ENCODE data around the gene CCDC51. TPM values are rescaled to one million over a fixed set of nuclear protein-coding genes. Genes with fewer than 3 reads are reported as not detected.
A peak's percentile ranks its signal among the peaks of the same experiment; 100 is the strongest.

CCDC51 gene
- total and polyA plus RNA-seq, 9 of the 15 experiments (the other 6 are each of a cell fraction or from before 2014, with no cell fraction given), result 6.5 to 18.6 (median 15.7) TPM

GRCh38 chr3:48435774-48436476, 4.0 kb downstream of the CCDC51 start (continued):
- TF ChIP-seq ELF1 (tag; IDR thresholded peaks at IDR 0.05) (no peak), ZNF780A (CRISPR knock-in tag; IDR thresholded peaks at IDR 0.05) (no peak), HDAC2 (IDR thresholded peaks at IDR 0.05) (no peak), RAD21 (CRISPR knock-in tag; conservative IDR thresholded peaks at IDR 0.05 in 1 of 2, IDR thresholded peaks at IDR 0.05 in 1 of 2) (peak; percentile 93), CEBPG (CRISPR knock-in tag; IDR thresholded peaks at IDR 0.05) (no peak), CEBPG (tag; conservative IDR thresholded peaks at IDR 0.05 in 1 of 2, IDR thresholded peaks at IDR 0.05 in 1 of 2) (peak in 1 of 2 experiments; percentile 18; a peak in 1 of 4 replicates), POLR2A (conservative IDR thresholded peaks at IDR 0.05) (no peak), PHF20 (IDR thresholded peaks at IDR 0.05; ENCODE audit: partially characterized antibody) (no peak), JUN (IDR thresholded peaks at IDR 0.05; ENCODE audit: borderline replicate concordance, low read depth, low read length) (no peak), JUN (CRISPR knock-in tag; IDR thresholded peaks at IDR 0.05; ENCODE audit: borderline replicate concordance) (no peak), KLF13 (tag; IDR thresholded peaks at IDR 0.05; ENCODE audit: borderline replicate concordance, low read depth) (no peak), MAX (CRISPR knock-in tag; IDR thresholded peaks at IDR 0.05) (no peak), MBD1 (CRISPR knock-in tag; IDR thresholded peaks at IDR 0.05) (no peak), SMAD4 (CRISPR knock-in tag; conservative IDR thresholded peaks at IDR 0.05) (no peak), HNRNPUL1 (IDR thresholded peaks at IDR 0.05; ENCODE audit: low read length) (no peak), ZNF512 (tag; IDR thresholded peaks at IDR 0.05) (no peak), CUX1 (CRISPR knock-in tag; IDR thresholded peaks at IDR 0.05) (no peak), BACH1 (tag; IDR thresholded peaks at IDR 0.05) (no peak), ZNF408 (CRISPR knock-in tag; IDR thresholded peaks at IDR 0.05; ENCODE audit: low read depth) (no peak), NFE2 (IDR thresholded peaks at IDR 0.05; ENCODE audit: low read depth) (no peak), CREM (IDR thresholded peaks at IDR 0.05; ENCODE audit: low read depth) (peak; percentile 50; the same call in 1 of the 2 replicates)

Data from K562 (cell line).